Astrocyte of the hippocampus (primary cell): Measurements from ENCODE around the gene PTCD2.
A peak's percentile ranks its signal among the peaks of the same experiment; 100 is the strongest.

Experiments used
- DNase-seq: peaks from one replicate; pipeline ENCODE4 v3.0.0; 2011; ENCODE audit warnings: low read depth, low spot score

The PTCD2 gene, protein sequence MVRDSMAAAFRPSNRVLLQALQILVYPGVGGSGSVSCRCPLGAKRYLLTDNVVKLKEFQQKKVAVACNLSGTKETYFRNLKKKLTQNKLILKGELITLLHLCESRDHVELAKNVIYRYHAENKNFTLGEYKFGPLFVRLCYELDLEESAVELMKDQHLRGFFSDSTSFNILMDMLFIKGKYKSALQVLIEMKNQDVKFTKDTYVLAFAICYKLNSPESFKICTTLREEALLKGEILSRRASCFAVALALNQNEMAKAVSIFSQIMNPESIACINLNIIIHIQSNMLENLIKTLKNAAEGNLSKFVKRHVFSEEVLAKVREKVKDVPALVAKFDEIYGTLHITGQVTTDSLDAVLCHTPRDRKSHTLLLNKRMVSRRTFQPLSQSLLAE

DNA sequence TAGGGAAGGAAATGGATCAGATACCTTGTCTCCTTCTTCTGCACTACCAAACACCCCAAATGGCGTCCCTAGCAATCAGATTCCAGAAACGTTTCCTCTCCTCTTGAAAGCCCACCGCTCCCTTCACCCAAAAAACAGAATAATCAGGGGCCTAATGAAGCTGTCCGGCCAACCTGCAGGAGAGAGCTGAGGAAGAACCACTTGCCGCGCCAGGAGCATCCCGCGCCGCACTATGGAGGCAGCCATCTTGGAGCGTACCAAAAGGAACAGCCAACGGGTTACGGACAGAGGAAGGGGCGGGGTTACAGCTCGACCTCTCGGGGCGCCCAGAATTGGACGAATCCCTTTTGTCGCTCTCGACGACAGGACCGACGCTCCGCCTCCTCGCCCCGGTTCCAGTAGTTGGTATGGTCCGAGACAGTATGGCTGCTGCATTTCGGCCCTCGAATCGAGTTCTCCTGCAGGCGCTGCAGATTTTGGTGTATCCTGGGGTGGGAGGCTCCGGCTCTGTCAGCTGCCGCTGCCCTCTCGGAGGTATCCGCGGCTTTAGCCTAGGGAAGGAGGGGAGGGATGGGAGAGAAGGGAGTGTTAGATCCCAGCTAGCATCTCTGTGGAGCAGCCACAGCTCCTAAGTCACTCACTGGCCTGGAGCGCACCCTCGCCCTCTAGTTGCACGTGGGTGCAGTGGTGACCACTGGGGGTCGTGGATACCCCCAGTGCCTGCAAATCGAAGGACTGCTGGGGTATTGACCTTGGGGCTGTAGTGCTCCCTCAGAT lies at the start of gene PTCD2, which contains the start of gene MRPS27:
TSS of gene PTCD2 (plus strand) at position 398 of the 777 bp plus-strand sequence. CDS start at position 408, 10 bp downstream.
TSS of gene MRPS27 (minus strand) at position 265 of the 777 bp plus-strand sequence. CDS start at position 246, 19 bp downstream.
- DNase-seq, result peak; percentile 99

DNA sequence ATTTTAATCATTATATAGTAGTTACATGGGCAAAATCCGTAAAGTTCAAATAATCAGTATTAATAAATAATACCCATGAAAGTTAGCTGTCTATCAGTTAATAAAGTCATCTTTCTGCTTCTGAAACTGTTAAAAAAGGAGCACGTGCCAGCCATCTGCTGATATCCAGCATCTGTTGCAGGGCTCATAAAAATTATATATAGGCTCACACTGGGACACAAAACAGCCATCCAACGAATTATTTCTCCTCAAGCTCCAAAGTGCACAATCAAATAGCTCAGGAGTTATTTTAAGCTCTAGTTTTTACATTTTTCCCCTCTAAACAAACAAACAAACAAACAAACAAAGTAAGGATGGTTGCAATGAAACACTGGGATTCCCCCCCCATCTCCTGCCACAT lies 48.5 kb upstream of the PTCD2 start:
- DNase-seq, result no peak

DNA sequence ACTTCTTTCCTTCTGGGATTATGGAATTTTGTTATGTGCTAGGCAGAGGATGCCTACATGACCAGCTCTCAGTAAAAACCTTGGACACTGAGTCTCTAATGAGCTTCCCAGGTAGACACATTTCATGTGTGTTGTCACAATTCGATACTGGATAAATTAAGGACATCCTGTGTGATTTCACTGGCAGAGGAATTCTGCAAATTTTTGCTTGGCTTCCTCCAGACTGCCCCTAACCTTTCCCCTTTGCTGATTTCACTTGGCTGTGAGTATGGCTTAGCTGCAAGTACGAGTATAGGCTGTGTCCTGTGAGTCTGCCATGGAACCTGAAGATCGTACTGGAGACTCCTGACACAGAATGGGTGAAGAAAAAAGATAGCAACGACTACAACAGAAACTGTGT lies 47.8 kb upstream of the PTCD2 start:
- no peak for DNase-seq

DNA sequence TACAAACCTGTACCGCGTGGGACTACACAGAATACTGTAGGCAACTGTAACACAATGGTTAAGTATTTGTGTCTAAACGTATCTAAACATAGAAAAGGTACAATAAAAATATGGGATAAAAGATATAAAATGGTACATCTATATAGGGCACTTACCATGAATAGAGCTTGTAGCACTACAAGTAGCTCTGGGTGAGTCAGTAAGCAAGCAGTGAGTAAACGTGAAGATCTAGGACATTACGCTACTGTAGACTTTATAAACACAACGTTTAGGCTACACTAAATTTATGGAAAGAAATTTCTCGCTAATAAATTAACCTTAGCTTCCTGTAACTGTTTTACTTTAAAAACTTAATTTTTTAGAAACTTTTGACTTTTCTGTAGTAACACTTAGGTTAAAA lies 46.6 kb upstream of the PTCD2 start:
- no peak for DNase-seq

DNA sequence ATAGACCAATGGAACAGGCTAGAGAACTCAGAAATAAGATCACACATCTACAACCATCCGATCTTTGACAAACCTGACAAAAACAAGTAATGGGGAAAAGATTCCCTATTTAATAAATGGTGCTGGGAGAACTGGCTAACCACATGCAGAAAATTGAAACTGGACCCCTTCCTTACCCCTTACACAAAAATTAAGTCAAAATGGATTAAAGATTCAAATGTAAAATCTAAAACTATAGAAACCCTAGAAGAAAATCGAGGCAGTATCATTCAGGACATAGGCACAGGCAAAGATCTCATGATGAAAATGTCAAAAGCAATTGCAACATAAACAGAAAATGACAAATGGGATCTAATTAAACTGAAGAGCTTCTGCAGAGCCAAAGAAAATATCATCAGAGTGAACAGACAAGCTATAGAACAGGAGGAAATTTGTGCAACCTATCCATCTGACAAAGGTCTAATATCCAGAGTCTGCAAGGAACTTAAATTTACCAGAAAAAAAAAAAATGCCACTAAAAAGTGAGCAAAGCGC lies 43.9 kb upstream of the PTCD2 start:
- no peak for DNase-seq

DNA sequence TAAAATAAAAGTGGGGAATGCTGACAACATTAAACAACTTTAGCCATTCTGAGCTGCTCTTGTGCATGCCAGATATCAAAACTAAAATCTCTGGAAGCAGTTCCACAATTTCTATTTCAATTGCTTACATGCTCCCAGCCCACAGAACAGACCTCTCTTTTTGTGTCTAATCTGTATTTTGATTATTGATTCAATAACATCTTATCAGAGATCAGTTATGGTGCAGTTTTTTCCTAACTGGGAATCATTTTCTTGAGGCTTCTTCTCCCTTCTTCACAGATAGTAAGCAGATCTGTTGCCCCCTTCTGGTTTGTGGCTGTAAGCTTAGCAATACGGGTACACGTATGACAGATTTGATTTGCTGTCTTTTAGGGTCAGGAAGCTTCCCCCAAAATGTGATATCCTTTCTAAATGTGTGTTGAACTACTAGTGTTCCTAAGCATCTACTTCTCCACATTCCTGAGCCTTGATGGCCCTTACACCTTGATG lies 39.5 kb upstream of the PTCD2 start:
- peak; percentile 57 for DNase-seq

DNA sequence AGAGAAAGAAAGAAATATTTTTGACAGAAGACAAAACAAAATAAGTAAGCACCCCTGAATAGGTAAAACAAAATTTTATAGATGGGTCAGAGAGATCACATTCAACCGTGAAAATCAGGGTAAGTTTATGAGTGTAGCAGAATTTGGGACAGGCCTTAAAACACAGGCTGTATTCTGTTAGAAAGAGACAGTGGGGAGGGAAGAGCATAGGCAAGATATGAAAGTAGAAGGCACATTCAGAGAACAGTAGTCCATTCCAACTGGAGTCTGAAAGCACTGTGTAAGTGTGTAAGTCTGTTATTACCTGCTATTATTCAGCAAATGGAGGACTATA lies 38.8 kb upstream of the PTCD2 start:
- DNase-seq, result no peak

DNA sequence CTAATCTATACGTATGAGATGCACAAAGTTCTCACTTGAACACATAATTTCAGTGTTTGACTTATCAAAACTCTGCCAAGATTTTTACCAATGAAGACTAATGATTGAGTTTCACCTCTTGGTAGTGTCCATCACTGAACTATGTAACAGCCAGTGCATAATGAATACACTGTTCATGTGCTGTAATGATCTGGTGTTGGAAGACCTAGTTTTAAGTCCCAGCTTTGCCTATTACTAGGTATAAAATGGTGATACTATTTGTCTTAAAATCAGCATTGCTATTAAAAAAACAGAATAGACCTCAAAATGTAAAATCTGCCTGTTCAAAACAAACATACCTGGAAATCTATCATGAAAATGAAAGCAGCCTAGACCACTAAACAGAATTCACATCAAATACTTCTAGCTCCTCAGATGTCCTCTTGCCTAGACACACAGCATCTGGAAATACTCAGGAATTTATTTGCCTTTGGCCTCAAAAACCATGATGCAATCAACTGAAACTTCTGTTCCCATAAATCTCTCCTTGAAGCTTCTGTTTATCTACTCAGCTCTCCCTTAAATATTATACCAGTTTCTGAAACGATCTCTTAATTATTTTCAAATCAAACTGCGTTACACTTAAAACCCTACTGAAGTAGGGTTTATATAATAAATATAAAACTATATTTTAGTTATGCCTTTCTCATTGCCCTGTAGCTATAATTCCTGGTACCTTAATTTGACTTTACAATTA lies 38.2 kb upstream of the PTCD2 start:
- DNase-seq, result peak; percentile 40

DNA sequence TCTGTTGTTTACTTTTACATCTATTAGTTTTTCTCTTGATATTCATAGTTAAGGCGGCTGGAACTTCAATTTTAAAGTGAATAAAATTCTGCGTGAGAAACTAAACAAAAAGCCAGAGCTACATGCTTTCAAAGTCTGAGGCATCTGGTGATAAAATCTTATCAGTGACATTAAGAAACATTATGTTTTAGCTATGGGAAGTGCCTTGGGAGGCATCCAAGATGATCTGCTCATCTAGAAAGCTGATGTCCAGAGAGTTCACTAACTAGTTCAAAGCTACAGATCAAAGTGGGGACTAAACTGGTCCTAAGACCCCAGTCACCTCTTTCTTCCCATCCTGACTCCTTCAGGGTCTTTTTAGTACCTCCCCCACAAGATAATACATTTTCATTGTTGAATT lies 37.3 kb upstream of the PTCD2 start:
- DNase-seq, result no peak

DNA sequence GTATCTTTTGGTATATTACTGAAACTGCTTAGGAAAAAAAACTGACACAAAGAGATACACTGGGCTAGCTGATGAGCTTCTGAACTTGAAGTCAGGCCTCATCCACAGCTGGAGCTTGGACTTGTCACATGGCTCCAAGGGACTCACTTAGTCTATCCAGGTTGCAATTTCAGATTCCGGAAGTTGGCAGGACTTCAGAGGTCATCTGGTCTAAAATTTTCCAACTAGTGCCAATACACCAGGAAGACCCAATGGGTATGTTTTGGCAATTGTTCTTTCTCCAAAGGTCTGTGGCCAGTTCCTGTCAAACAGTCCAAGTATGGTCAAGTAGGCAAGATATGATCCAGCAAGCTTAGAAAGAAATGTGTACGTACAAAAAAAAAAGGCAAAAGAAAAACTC lies 36.8 kb upstream of the PTCD2 start:
- no peak for DNase-seq

DNA sequence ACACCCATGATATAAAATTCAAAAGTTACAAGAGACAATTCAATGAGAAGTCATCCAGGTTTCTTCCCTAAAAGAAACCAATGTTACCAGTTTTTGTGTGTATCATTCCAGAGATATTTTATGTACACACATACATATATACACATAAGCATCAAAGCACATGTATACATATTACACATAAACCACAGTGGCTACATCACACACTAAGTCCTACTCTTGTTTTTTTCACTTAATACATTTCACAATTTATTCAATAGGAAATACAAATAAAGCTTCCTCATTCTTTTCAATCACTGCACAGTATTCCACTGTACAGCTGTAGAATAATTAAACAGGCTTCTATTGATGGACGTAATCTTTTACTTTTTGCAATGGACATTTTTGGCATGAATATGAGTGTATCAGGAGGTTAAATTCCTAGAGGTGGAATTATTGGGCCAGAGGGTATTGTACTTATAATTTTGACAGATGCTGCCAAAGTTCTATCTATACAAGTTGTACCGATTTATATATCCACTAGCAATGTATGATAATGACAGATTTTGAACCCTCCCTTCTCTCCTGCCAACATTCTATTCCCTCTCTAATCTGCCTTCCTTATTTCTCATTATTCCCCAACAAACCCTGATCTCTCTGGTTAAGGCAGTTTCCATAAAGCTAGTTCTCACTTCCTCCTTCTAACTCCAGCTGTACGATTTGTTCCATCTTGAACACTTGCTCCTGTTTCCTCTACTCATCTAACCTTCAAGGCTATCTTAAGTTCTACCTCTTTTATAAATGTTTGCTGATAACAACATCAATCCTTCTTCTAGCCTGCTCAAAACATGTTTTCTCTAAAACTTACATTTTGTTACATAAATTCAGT lies 35.4 kb upstream of the PTCD2 start:
- no peak for DNase-seq

DNA sequence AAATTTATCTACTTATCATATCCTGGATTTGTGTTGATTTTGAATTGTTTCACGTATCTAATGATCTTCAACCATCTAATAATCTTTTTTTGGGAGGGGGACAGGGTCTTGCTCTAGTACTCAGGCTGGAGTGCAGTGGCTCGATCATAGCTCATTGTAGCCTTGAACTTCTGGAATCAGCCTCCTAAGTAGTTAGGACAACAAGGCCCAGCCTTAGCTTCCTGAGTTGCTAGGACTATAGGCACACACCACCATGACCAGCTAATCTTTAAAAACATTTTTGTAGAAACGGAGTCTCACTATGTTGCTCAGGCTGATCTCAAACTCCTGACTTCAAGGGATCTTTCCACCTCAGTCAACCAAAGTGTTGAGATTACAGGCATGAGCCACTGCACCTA lies 34.8 kb upstream of the PTCD2 start:
- DNase-seq, result no peak

DNA sequence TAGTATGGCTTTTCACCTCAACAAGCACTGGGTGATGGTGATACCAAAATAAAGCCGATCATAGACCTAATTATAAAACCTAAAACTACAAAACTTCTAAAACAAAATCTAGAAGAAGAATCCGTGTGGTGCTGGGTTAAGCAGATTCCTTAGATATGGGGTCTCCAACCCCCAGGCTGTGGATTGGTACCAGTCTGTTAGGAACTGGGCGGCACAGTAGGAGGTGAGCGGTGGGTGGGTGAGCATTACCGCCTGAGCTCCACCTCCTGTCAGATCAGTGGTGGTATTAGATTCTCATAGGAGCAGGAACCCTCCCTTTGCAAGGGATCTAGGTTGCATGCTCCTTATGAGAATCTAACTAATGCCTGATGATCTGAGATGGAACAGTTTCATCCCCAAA lies 33.4 kb upstream of the PTCD2 start:
- no peak for DNase-seq

DNA sequence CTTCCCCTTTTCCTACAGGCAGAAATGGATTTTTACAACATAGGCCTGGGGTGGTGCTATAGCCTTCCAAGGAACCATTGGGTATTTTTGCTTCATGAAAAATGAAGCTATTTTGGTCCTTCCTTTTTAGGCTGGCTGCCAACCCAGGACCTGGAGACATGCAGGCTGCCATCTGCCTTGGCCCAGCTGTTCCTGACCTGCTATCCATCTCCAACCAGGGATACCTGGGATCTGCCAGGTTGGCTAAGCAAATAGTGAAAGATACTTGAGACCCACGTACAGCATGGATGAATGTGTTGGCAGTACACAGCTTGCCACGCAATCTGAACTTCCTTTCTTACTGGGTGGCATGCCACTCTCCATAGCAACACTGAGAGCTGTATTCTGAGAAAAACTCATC lies 31.2 kb upstream of the PTCD2 start:
- no peak for DNase-seq

DNA sequence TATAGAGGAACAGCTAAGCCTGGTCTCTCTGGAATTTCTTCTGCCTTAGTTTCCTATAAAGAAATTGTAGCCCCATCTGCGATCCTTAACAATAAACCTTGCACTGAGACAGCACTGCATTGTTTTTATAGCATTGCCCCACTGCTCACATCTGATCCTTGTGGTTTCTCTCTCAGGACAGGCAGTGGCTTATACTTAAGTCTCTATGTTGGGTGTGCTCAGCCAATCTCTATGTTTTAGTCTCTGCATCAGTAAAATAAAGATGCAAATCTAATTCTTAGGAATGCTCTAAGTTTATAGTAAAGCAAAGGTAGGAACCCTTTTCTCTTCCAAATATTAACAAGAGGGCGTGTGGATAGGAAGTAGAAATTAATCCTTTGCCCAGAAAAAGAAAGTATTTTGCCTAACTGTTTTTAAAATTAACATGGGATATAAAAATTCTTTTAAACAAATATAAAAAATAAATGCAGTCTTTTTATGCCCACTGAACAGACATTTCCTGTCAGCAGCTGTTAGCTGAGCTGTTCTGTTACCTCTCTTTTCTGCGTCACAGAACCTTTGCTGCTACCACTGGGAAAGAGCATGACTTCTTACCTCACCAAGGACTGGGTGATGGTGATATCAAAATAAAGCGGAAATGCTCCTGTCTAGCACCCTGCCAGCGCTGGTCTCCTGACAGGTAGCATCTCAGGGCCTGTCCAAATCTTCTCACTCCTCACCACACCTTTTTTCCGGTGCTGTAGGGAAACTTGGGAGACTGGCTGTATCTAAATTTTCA lies 29.6 kb upstream of the PTCD2 start:
- DNase-seq, result peak; percentile 33

DNA sequence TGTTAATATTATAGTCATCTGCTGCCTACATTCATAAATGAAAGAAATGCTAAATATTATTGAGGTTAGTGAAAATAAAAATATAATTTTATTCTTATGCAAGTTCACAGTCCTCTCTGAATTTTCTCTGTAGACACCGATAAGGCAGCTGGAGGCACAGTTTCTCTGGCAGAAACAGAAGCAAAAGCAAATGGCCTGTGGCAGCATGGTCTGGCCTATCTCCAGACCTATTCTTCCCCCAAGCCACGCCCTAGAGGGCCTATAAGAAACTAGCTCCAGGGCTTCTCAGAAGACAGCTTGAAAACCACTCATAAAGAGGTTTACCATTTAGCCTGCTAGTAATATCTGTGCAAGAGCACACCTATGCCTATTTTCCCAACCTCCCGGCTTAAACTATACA lies 28.6 kb upstream of the PTCD2 start:
- no peak for DNase-seq

DNA sequence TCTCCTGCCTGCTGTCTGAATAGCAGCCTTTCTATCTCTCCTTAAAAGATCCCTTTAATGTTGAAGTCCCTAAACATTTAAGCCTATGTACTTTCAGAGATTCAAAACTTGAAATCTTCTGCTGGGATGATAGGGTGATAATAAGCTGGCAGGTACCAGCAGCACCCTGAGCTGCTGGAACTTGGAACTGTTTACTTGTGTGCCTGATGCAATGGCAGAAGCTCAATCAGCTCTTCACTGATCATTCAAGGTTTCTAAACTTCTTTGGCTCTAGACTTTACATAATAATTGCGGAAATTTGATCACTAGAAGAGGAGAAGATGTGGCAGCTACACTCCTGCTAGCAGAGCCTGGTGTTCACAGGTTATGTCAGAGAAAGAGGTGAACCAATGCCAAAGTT lies 27.8 kb upstream of the PTCD2 start:
- DNase-seq, result no peak

DNA sequence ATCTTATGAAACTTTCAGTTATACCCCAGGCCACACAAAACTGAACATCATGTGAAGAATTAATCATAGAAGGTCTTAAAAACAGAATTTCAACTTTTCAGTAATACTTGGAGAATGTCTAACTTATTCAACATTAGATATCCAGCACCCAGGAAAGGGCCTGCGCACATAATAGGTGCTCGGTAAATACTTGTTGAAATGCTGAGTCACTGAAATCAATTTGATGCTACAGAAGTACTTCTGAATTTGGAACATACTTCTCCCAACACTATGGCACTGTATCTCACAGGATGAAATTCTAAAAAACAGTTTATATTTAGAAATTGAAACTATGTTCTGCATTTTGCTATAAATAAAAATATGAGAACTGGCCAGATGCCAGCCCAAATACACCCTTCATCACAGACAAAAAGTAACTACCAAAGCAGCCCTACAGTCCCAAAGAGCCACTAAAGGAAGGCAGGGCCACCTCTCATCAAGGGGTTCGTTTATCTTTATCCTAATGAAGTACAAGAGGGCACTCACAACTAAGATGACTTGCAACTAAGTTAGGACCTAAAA lies 26.6 kb upstream of the PTCD2 start:
- no peak for DNase-seq

DNA sequence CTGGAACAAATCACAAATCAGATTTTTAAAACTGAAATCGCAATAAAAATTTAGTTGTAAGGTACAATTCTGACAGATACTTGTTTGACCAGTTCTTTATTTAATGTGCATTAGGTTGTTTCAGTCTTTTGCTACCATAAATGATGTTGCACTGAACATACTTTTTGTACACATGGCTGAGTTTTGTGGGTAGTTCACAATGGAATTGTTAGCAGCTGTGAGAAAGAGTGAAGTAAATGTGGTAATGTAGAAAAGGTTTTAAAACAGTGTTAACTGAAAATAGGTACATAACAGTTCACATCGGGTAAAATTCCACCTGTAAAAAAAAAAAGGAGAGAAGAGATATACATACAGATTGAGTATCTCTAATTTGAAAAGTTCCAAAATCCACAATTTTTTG lies 25.7 kb upstream of the PTCD2 start:
- no peak for DNase-seq

DNA sequence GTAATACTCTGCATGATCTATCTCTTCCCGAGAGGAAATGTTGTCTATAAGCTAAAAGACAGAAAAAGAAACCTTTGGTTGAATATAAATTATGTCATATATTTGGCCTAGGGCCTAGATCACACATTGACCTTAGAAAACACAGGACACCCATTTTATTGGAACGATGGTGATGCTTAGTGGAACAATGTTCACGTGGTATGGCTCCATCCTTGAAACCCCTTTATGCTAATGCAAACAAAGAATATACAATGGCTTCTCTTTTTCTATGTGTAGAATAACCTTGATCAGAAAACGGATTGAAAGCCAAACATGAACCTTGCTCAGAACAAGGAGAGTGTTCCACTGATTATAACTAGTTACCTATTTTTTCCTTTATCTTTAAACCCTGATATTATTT lies 24.6 kb upstream of the PTCD2 start:
- DNase-seq, result no peak
